Trophoblast cell (in vitro differentiated cells and primary cell): ENCODE results near the gene TBPL2.

ENCODE experiments used
- DNase-seq, 2 donors: peaks; one replicate each; pipeline ENCODE4 v3.0.0-alpha.2; 2016
- H2AFZ ChIP-seq: 2 replicates; pipeline ENCODE4 v1.6.1; 2013; ENCODE audit warnings: low read length, moderate library complexity, mild to moderate bottlenecking; ENCODE audit not compliant: insufficient read depth, poor library complexity
- H2AK5ac ChIP-seq: 2 replicates; pipeline ENCODE4 v1.6.1; 2013; ENCODE audit warnings: mild to moderate bottlenecking, low read length
- H2BK120ac ChIP-seq: 2 replicates; pipeline ENCODE4 v1.6.1; 2013; ENCODE audit warnings: low read length, mild to moderate bottlenecking, moderate library complexity; ENCODE audit not compliant: insufficient read depth, poor library complexity
- H2BK12ac ChIP-seq: 2 replicates; pipeline ENCODE4 v1.6.1; 2013; ENCODE audit warnings: mild to moderate bottlenecking, low read length, moderate library complexity
- H2BK5ac ChIP-seq: 2 replicates; pipeline ENCODE4 v1.6.1; 2013; ENCODE audit warnings: low read length, low read depth, moderate library complexity, mild to moderate bottlenecking; ENCODE audit not compliant: poor library complexity
- H3K14ac ChIP-seq: 2 replicates; pipeline ENCODE4 v1.6.1; 2013; ENCODE audit warnings: mild to moderate bottlenecking, low read length
- H3K18ac ChIP-seq: 2 replicates; pipeline ENCODE4 v1.6.1; 2013; ENCODE audit warnings: mild to moderate bottlenecking, low read length
- H3K23ac ChIP-seq: 2 replicates; pipeline ENCODE4 v1.6.1; 2013; ENCODE audit warnings: low read length
- H3K27ac ChIP-seq: 2 replicates; pipeline ENCODE4 v1.5.1; 2013; ENCODE audit warnings: low read depth, mild to moderate bottlenecking, inconsistent platforms, low read length, moderate library complexity
- H3K27me3 ChIP-seq: 2 replicates; pipeline ENCODE4 v1.6.1; 2013; ENCODE audit warnings: inconsistent platforms, mild to moderate bottlenecking, low read length, moderate library complexity; ENCODE audit not compliant: insufficient read depth
- H3K36me3 ChIP-seq, 2 experiments: 1 replicate in 1 of 2; 2 replicates in 1 of 2; pipeline ENCODE4 v1.6.1; 2013; ENCODE audit warnings: low read length in 2 of 2, mild to moderate bottlenecking in 2 of 2, moderate library complexity in 1 of 2; ENCODE audit not compliant: insufficient read depth in 2 of 2, control insufficient read depth in 1 of 2
- H3K4ac ChIP-seq: 2 replicates; pipeline ENCODE4 v1.6.1; 2013; ENCODE audit warnings: low read depth, mild to moderate bottlenecking, low read length, moderate library complexity
- H3K4me1 ChIP-seq, 2 experiments: 1 replicate in 1 of 2; 2 replicates in 1 of 2; pipeline ENCODE4 v1.6.1; 2013; ENCODE audit warnings: low read length in 2 of 2, mild to moderate bottlenecking in 2 of 2, moderate library complexity in 1 of 2; ENCODE audit not compliant: insufficient read depth in 2 of 2, control insufficient read depth in 1 of 2
- H3K4me2 ChIP-seq: 2 replicates; pipeline ENCODE4 v1.6.1; 2013; ENCODE audit warnings: inconsistent platforms, mild to moderate bottlenecking, low read length, moderate library complexity
- H3K4me3 ChIP-seq: 2 replicates; pipeline ENCODE4 v1.5.1; 2013; ENCODE audit warnings: mild to moderate bottlenecking, low read depth, low read length, inconsistent platforms
- H3K79me1 ChIP-seq: one replicate; pipeline ENCODE4 v1.6.1; 2013; ENCODE audit warnings: low read length
- H3K79me2 ChIP-seq: 2 replicates; pipeline ENCODE4 v1.6.1; 2013; ENCODE audit warnings: low read length, mild to moderate bottlenecking; ENCODE audit not compliant: control insufficient read depth, insufficient read depth, poor library complexity
- H3K9ac ChIP-seq: 2 replicates; pipeline ENCODE4 v1.6.1; 2013; ENCODE audit warnings: mild to moderate bottlenecking, low read length
- H3K9me3 ChIP-seq: 2 replicates; pipeline ENCODE4 v1.6.1; 2013; ENCODE audit warnings: low read depth, mild to moderate bottlenecking, control low read depth, inconsistent platforms, low read length; ENCODE audit not compliant: insufficient read depth
- H4K12ac ChIP-seq: 2 replicates; pipeline ENCODE4 v1.6.1; 2013; ENCODE audit warnings: low read depth, mild to moderate bottlenecking, low read length, moderate library complexity
- H4K8ac ChIP-seq: 2 replicates; pipeline ENCODE4 v1.6.1; 2013; ENCODE audit warnings: low read depth, mild to moderate bottlenecking, low read length, moderate library complexity
- H4K91ac ChIP-seq: one replicate; pipeline ENCODE4 v1.6.1; 2013; ENCODE audit warnings: low read depth, mild to moderate bottlenecking, low read length, moderate library complexity
- WGBS: extraction: QIAGEN DNeasy Blood & Tissue Kit; methylation state at CpG from one replicate; pipeline ENCODE4 v1.1.7; 2013; ENCODE audit warnings: missing lambda C conversion rate; ENCODE audit not compliant: insufficient read length, insufficient coverage; ENCODE audit errors: extremely low coverage; 5-methylcytosine and 5-hydroxymethylcytosine counted together

TBPL2 gene

GRCh38 chr14:55436931-55437330 is 3.5 kb downstream of the TBPL2 start:
- Histone ChIP-seq H3K9me3 (peaks cover 2% of the 10 kb centered on the region), H3K9ac (peak overlapping the region; percentile 12), H2BK120ac (no peak overlapping the region), H2AK5ac (no peak overlapping the region), H3K4me2 (no peak overlapping the region), H3K27me3 (no peaks in the 10 kb centered on the region), H4K8ac (no peak overlapping the region), H4K91ac (no peak overlapping the region), H3K4ac (no peak overlapping the region), H2BK12ac (no peak overlapping the region), H3K27ac (no peak overlapping the region), H3K79me2 (no peaks in the 10 kb centered on the region), H2BK5ac (no peak overlapping the region), H3K23ac (no peak overlapping the region), H3K18ac (no peak overlapping the region), H3K79me1 (no peaks in the 10 kb centered on the region), H4K12ac (no peak overlapping the region), H3K4me3 (no peak overlapping the region), H3K36me3 (no peaks in the 10 kb centered on the region), H3K4me1 (no peaks in the 10 kb centered on the region), H2AFZ (no peak overlapping the region), H3K14ac (no peak overlapping the region)
- no CpG with 5 or more reads among the region's 4 CpGs for WGBS
- no peak for DNase-seq

- no peaks in the 10 kb centered on the region for H3K79me2 ChIP-seq
Observed at GRCh38 chr14:55436519-55436918, 3.9 kb downstream of the TBPL2 start.

GRCh38 chr14:55434805-55435174 is 5.6 kb downstream of the TBPL2 start:
- H3K23ac ChIP-seq, result no peak overlapping the region
- no peak overlapping the region for H3K4ac ChIP-seq
- no peak overlapping the region for H2BK120ac ChIP-seq
- no peak overlapping the region for H3K4me3 ChIP-seq
- no peak overlapping the region for H2BK12ac ChIP-seq
- no peak overlapping the region for H4K8ac ChIP-seq
- no CpG with 5 or more reads among the region's 3 CpGs for WGBS
- no peaks in the 10 kb centered on the region for H3K79me1 ChIP-seq
- H3K18ac ChIP-seq, result no peak overlapping the region
- H3K27ac ChIP-seq, result no peak overlapping the region
- no peak overlapping the region for H2AK5ac ChIP-seq
- H3K4me1 ChIP-seq, result no peaks in the 10 kb centered on the region
- H3K27me3 ChIP-seq, result no peaks in the 10 kb centered on the region
- H3K9me3 ChIP-seq, result no peaks in the 10 kb centered on the region
- no peaks in the 10 kb centered on the region for H3K36me3 ChIP-seq
- no peak overlapping the region for H3K4me2 ChIP-seq
- H4K91ac ChIP-seq, result no peak overlapping the region
- H3K79me2 ChIP-seq, result no peaks in the 10 kb centered on the region
- no peak overlapping the region for H3K9ac ChIP-seq
- no peak overlapping the region for H4K12ac ChIP-seq
- H2BK5ac ChIP-seq, result no peak overlapping the region
- H2AFZ ChIP-seq, result no peak overlapping the region
- no peak overlapping the region for H3K14ac ChIP-seq
- DNase-seq, result no peak

More at GRCh38 chr14:55436519-55436918, 3.9 kb downstream of the TBPL2 start:
- Histone ChIP-seq H3K14ac (no peak overlapping the region), H4K8ac (no peak overlapping the region), H3K9me3 (peaks cover 2% of the 10 kb centered on the region), H4K91ac (no peak overlapping the region), H3K18ac (no peak overlapping the region), H3K4me1 (no peaks in the 10 kb centered on the region), H3K23ac (no peak overlapping the region), H2BK120ac (no peak overlapping the region), H3K4me3 (no peak overlapping the region), H3K9ac (no peak overlapping the region), H3K4me2 (no peak overlapping the region), H2BK12ac (no peak overlapping the region), H2BK5ac (no peak overlapping the region), H2AK5ac (no peak overlapping the region), H3K27me3 (no peaks in the 10 kb centered on the region), H3K36me3 (no peaks in the 10 kb centered on the region), H3K27ac (no peak overlapping the region), H2AFZ (no peak overlapping the region), H3K4ac (no peak overlapping the region), H4K12ac (no peak overlapping the region), H3K79me1 (no peaks in the 10 kb centered on the region)
- DNase-seq, result no peak
- no CpG with 5 or more reads among the region's 4 CpGs for WGBS

GRCh38 chr14:55433880-55434804 is 6.3 kb downstream of the TBPL2 start:
- H2BK12ac ChIP-seq, result no peak overlapping the region
- no peak overlapping the region for H3K23ac ChIP-seq
- no peak overlapping the region for H3K18ac ChIP-seq
- H3K4me3 ChIP-seq, result no peak overlapping the region
- H3K4me2 ChIP-seq, result no peak overlapping the region
- no peak overlapping the region for H2AFZ ChIP-seq
- no peak overlapping the region for H3K9ac ChIP-seq
- H3K36me3 ChIP-seq, result no peaks in the 10 kb centered on the region
- H3K4me1 ChIP-seq, result no peaks in the 10 kb centered on the region
- WGBS, result no CpG with 5 or more reads among the region's 6 CpGs
- no peaks in the 10 kb centered on the region for H3K79me1 ChIP-seq
- H3K27me3 ChIP-seq, result no peaks in the 10 kb centered on the region
- H2AK5ac ChIP-seq, result no peak overlapping the region
- H3K9me3 ChIP-seq, result no peaks in the 10 kb centered on the region
- H2BK5ac ChIP-seq, result no peak overlapping the region
- H4K8ac ChIP-seq, result no peak overlapping the region
- H4K12ac ChIP-seq, result no peak overlapping the region
- DNase-seq, result peak; percentile 66 to 82
- no peak overlapping the region for H3K14ac ChIP-seq
- no peak overlapping the region for H2BK120ac ChIP-seq
- no peak overlapping the region for H3K4ac ChIP-seq
- no peak overlapping the region for H4K91ac ChIP-seq
- H3K79me2 ChIP-seq, result no peaks in the 10 kb centered on the region
- no peak overlapping the region for H3K27ac ChIP-seq
